Adrenal gland (tissue), 5 donors: Measurements from ENCODE around the gene CFAP77.

Experiments
- CTCF ChIP-seq, 6 experiments: fragments of 450-650 bp in 4 of 6; fragments of 200-600 bp in 2 of 6; sonication (generic) in 1 of 6; IDR thresholded peaks; 1 replicate in 5 of 6; 2 replicates in 1 of 6; pipeline versions ENCODE4 v1.5.1 to v1.8.0; 2016 to 2021; ENCODE audit warnings: antibody characterized with exemption in 6 of 6, mild to moderate bottlenecking in 2 of 6, moderate library complexity in 1 of 6
- POLR2A ChIP-seq, 2 donors: fragments of 450-650 bp; IDR thresholded peaks; one replicate each; pipeline ENCODE4 v1.6.1; 2017; ENCODE audit warnings: antibody characterized with exemption in 2 of 2, mild to moderate bottlenecking in 2 of 2, moderate library complexity in 1 of 2
- donor health status: DM: no; HTN: no; CAD: no.

DNA sequence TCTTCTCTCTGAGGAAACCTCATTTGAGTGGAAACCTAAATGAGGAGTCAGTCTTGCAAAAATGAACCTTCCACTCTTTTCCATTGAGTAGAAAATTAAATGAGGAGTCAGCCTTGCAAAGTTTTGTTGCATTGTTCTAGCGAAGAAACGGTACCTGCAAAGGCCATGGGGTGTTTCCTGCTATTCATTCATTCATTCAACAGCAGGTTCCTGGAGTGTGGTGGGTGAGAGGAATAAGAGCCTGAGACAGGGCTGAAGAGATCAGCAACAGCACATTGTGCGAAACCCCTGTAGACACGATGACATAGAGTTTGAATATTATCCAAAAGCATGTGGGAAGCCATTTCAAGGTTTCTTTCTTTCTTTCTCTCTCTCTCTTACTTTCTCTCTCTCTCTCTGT, 40.6 kb upstream of the CFAP77 start:
- TF ChIP-seq CTCF (IDR thresholded peaks at IDR 0.05), result no peak
- TF ChIP-seq POLR2A (IDR thresholded peaks at IDR 0.05), result no peak
